ENCODE results near the gene SLC39A3. TPM values are rescaled to one million over a fixed set of nuclear protein-coding genes. Genes with fewer than 3 reads are reported as not detected.

Gene SLC39A3
- total RNA-seq, 4 donors from 2014 or later = 29.8 to 42.5 (median 36.2) TPM

DNA sequence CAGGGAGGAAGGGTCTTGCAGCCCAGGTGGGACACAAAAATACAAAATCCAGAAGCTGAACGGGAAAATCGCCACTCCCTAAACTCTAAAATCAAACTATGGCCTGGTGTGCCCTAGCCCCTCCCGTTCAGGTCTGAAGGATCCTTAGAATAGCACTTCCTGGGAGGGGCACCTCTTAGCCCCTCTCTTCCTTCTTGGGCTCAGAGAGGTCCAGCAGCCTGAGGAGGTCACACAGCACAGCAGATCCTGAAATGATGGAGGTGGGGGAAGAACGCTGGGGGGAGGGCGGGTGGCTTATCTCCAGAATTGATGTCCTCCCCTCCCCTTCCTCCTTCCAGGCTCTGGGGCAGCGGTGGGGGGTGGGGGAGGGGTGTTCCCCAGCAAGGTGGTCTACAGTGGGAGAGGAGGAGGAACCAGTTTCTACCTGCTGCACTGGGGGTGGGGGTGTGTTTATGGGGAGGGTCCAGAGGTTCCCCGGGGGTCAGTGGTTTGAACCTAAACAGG lies 20.5 kb downstream of the SLC39A3 start:
- Histone ChIP-seq H3K4me3 (no peak overlapping the region), H3K4me1 (peaks cover 0 to 41% (median 8%) of the 10 kb centered on the region in 4 donors), H3K36me3 (no peaks in the 10 kb centered on the region), H3K27ac (no peak overlapping the region), H3K9me3 (peaks cover 0 to 12% (median 0%) of the 10 kb centered on the region in 4 donors), H3K27me3 (peaks cover 0 to 48% of the 10 kb centered on the region in 2 donors)
- no peak for DNase-seq (ENCODE audit: low spot score in 2 of 2)
- 52 to 61% methylated on average over 6 to 7 of the region's 7 CpGs for WGBS, 2 donors
- TF ChIP-seq, protein P1, sequence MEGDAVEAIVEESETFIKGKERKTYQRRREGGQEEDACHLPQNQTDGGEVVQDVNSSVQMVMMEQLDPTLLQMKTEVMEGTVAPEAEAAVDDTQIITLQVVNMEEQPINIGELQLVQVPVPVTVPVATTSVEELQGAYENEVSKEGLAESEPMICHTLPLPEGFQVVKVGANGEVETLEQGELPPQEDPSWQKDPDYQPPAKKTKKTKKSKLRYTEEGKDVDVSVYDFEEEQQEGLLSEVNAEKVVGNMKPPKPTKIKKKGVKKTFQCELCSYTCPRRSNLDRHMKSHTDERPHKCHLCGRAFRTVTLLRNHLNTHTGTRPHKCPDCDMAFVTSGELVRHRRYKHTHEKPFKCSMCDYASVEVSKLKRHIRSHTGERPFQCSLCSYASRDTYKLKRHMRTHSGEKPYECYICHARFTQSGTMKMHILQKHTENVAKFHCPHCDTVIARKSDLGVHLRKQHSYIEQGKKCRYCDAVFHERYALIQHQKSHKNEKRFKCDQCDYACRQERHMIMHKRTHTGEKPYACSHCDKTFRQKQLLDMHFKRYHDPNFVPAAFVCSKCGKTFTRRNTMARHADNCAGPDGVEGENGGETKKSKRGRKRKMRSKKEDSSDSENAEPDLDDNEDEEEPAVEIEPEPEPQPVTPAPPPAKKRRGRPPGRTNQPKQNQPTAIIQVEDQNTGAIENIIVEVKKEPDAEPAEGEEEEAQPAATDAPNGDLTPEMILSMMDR (IDR thresholded peaks at IDR 0.05) = no peak
- TF ChIP-seq POLR2A (IDR thresholded peaks at IDR 0.05) (no peak), EP300 (IDR thresholded peaks at IDR 0.05) (no peak)

- peaks cover 0 to 30% (median 8%) of the 10 kb centered on the region in 4 donors for H3K4me1 ChIP-seq
- H3K36me3 ChIP-seq = no peaks in the 10 kb centered on the region
- DNase-seq (ENCODE audit: low spot score in 2 of 2) = no peak
- peaks cover 0 to 12% (median 0%) of the 10 kb centered on the region in 4 donors for H3K9me3 ChIP-seq
- no peak overlapping the region for H3K4me3 ChIP-seq
- TF ChIP-seq EP300 (IDR thresholded peaks at IDR 0.05) (no peak), POLR2A (IDR thresholded peaks at IDR 0.05) (no peak)
- TF ChIP-seq, protein P1 (IDR thresholded peaks at IDR 0.05) = no peak
- H3K27ac ChIP-seq = no peak overlapping the region
- H3K27me3 ChIP-seq = peaks cover 0 to 45% of the 10 kb centered on the region in 2 donors
- WGBS, 2 donors = 83 to 89% methylated on average over 47 to 49 of the region's 52 CpGs
Measured at GRCh38 chr19:2717638-2718541, 21.9 kb downstream of the SLC39A3 start.

DNA sequence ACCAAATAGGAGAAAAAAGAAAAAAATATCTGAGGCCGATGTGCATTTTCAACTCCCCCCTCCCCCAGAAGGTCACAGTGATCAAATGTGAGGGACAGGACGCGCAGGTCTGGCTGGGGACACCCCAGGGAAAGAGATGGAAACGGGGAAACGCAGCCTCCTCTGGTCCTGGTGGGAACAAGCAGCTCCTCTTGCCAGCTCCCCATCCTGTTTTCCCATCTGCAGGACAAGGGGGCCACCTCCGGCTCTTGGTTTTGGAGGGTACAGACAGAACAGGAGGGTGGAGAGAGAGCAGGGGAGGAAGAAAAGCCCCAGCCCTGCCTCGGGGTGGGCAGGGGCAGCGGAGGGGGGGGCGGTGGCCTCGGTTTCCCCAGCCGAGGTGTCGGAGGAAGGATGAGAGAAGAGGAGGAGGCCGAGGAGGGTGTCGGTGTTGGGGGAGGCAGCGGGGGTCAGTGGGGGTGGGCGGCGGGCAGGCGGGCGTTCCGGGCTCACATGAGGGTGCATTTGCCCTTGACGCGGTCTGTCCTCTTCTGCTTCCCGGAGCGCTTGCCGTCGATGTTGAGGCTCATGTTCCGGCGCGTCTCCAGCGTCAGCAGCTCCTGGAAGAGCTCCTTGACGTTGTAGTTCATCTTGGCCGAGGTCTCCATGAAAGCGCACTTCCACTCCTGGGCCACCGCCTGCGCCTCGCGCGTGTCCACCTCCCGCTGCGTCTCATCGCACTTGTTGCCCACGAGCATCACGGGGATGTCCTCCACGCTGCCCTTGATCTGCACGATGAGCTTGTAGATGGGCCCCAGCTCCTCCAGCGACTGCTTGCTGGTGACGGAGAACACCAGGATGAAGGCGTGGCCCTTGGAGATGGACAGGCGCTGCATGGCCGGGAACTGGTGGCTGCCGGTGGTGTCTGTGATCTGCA lies 22.8 kb downstream of the SLC39A3 start:
- no peak overlapping the region for H3K4me3 ChIP-seq
- H3K4me1 ChIP-seq = peaks cover 0 to 21% (median 8%) of the 10 kb centered on the region in 4 donors
- peaks cover 0 to 12% (median 0%) of the 10 kb centered on the region in 4 donors for H3K9me3 ChIP-seq
- H3K27ac ChIP-seq = no peak overlapping the region
- H3K27me3 ChIP-seq = peaks cover 0 to 36% of the 10 kb centered on the region in 2 donors
- TF ChIP-seq POLR2A (IDR thresholded peaks at IDR 0.05) = no peak
- TF ChIP-seq, protein P1 (IDR thresholded peaks at IDR 0.05) = no peak
- TF ChIP-seq EP300 (IDR thresholded peaks at IDR 0.05) = no peak
- DNase-seq (ENCODE audit: low spot score in 2 of 2) = no peak
- no peaks in the 10 kb centered on the region for H3K36me3 ChIP-seq
- 89 to 91% methylated on average over 48 to 49 of the region's 51 CpGs for WGBS, 2 donors

DNA sequence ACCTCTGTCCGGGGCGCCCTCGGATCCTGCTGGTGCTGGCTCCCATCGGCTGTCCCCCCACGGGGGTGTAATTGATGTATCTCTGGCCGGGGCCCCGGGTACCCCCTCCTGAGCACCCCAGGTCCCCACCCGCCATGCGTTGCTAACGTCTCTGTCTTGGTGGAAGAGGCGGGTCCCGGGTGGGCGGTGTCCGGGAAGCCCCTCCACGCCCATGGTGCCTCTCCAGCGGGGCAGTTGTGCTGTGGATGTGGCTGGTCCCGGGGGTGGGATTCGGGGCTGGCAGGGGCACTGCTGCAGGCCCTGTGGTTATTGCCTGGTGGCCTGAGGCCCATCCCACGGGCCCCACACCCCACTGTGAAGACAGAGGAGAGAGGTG lies 23.6 kb downstream of the SLC39A3 start:
- H3K4me3 ChIP-seq = no peak overlapping the region
- DNase-seq (ENCODE audit: low spot score in 2 of 2) = no peak
- WGBS, 2 donors = 94 to 98% methylated on average over 9 to 15 of the region's 19 CpGs
- peaks cover 0 to 15% (median 8%) of the 10 kb centered on the region in 4 donors for H3K4me1 ChIP-seq
- TF ChIP-seq POLR2A (IDR thresholded peaks at IDR 0.05) (no peak), EP300 (IDR thresholded peaks at IDR 0.05) (no peak)
- TF ChIP-seq, protein P1 (IDR thresholded peaks at IDR 0.05) = no peak
- peaks cover 0 to 30% of the 10 kb centered on the region in 2 donors for H3K27me3 ChIP-seq
- peaks cover 0 to 12% (median 0%) of the 10 kb centered on the region in 4 donors for H3K9me3 ChIP-seq
- H3K27ac ChIP-seq = no peak overlapping the region
- H3K36me3 ChIP-seq = no peaks in the 10 kb centered on the region
